ENCODE results near the gene MRPS26. TPM values are rescaled to one million over a fixed set of nuclear protein-coding genes. Genes with fewer than 3 reads are reported as not detected.

MRPS26 gene
- total and polyA plus RNA-seq, 2 of the 13 experiments (the other 11 are each of a cell fraction or from before 2014, with no cell fraction given) = 89.8 to 187 TPM

GRCh38 chr20:3046677-3047462 lies 1.0 kb downstream of the MRPS26 start (continued):
- TF ChIP-seq, protein P1, sequence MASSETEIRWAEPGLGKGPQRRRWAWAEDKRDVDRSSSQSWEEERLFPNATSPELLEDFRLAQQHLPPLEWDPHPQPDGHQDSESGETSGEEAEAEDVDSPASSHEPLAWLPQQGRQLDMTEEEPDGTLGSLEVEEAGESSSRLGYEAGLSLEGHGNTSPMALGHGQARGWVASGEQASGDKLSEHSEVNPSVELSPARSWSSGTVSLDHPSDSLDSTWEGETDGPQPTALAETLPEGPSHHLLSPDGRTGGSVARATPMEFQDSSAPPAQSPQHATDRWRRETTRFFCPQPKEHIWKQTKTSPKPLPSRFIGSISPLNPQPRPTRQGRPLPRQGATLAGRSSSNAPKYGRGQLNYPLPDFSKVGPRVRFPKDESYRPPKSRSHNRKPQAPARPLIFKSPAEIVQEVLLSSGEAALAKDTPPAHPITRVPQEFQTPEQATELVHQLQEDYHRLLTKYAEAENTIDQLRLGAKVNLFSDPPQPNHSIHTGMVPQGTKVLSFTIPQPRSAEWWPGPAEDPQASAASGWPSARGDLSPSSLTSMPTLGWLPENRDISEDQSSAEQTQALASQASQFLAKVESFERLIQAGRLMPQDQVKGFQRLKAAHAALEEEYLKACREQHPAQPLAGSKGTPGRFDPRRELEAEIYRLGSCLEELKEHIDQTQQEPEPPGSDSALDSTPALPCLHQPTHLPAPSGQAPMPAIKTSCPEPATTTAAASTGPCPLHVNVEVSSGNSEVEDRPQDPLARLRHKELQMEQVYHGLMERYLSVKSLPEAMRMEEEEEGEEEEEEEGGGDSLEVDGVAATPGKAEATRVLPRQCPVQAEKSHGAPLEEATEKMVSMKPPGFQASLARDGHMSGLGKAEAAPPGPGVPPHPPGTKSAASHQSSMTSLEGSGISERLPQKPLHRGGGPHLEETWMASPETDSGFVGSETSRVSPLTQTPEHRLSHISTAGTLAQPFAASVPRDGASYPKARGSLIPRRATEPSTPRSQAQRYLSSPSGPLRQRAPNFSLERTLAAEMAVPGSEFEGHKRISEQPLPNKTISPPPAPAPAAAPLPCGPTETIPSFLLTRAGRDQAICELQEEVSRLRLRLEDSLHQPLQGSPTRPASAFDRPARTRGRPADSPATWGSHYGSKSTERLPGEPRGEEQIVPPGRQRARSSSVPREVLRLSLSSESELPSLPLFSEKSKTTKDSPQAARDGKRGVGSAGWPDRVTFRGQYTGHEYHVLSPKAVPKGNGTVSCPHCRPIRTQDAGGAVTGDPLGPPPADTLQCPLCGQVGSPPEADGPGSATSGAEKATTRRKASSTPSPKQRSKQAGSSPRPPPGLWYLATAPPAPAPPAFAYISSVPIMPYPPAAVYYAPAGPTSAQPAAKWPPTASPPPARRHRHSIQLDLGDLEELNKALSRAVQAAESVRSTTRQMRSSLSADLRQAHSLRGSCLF (CRISPR knock-in tag; IDR thresholded peaks at IDR 0.05; ENCODE audit: borderline replicate concordance) = no peak; the same call in 1 of the 2 replicates
- no peak for TF ChIP-seq ZNF124 (CRISPR knock-in tag; IDR thresholded peaks at IDR 0.05)
- TF ChIP-seq ZNF253 (CRISPR knock-in tag; IDR thresholded peaks at IDR 0.05; ENCODE audit: borderline replicate concordance) = peak; percentile 0; the same call in 1 of the 2 replicates
- TF ChIP-seq ESRRA (CRISPR knock-in tag; IDR thresholded peaks at IDR 0.05; ENCODE audit: low read depth) = no peak
- TF ChIP-seq MZF1 (CRISPR knock-in tag; IDR thresholded peaks at IDR 0.05; ENCODE audit: borderline replicate concordance) = no peak
- TF ChIP-seq, protein P2, sequence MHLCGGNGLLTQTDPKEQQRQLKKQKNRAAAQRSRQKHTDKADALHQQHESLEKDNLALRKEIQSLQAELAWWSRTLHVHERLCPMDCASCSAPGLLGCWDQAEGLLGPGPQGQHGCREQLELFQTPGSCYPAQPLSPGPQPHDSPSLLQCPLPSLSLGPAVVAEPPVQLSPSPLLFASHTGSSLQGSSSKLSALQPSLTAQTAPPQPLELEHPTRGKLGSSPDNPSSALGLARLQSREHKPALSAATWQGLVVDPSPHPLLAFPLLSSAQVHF (CRISPR knock-in tag; IDR thresholded peaks at IDR 0.05) = no peak
- no peak for TF ChIP-seq ZNF350 (CRISPR knock-in tag; IDR thresholded peaks at IDR 0.05; ENCODE audit: borderline replicate concordance, low read depth)
- TF ChIP-seq SMARCC2 (IDR thresholded peaks at IDR 0.05) = no peak
- peak; percentile 7; the same call in 1 of the 2 replicates for TF ChIP-seq ZNF343 (CRISPR knock-in tag; IDR thresholded peaks at IDR 0.05)
- TF ChIP-seq THAP9 (CRISPR knock-in tag; IDR thresholded peaks at IDR 0.05; ENCODE audit: borderline replicate concordance) = no peak
- 0 out of 2 replicates have a peak, but pooled peaks have one; percentile 70 for TF ChIP-seq NR3C1 (CRISPR knock-in tag; IDR thresholded peaks at IDR 0.05)
- TF ChIP-seq ZNF33A (CRISPR knock-in tag; IDR thresholded peaks at IDR 0.05; ENCODE audit: borderline replicate concordance) = no peak
- no peak for TF ChIP-seq ZNF574 (CRISPR knock-in tag; IDR thresholded peaks at IDR 0.05)
- no peak for TF ChIP-seq MIER3 (CRISPR knock-in tag; IDR thresholded peaks at IDR 0.05; ENCODE audit: borderline replicate concordance)
- TF ChIP-seq ZIK1 (CRISPR knock-in tag; IDR thresholded peaks at IDR 0.05; ENCODE audit: borderline replicate concordance, low read depth) = no peak
